Adipose tissue (tissue), 3 donors: ENCODE data around the gene GIMAP6. TPM values are rescaled to one million over a fixed set of nuclear protein-coding genes. Genes with fewer than 3 reads are reported as not detected.
"Not testable (repeated sequence)": the region's sequence is repeated elsewhere in the genome, so short reads cannot be mapped to it uniquely, and the experiment has no call there.

Experiments
- H3K27ac ChIP-seq: one replicate; pipeline ENCODE4 v1.5.1; 2013; ENCODE audit warnings: low read depth, low read length
- WGBS, 3 donors: extraction: QIAGEN DNeasy Blood & Tissue Kit; methylation state at CpG; one replicate each; pipeline ENCODE4 v1.1.7; 2013; 5-methylcytosine and 5-hydroxymethylcytosine counted together
- polyA plus RNA-seq, 3 donors: library from polyadenylated mRNA; stranded (reverse); fragments of 200-250 nt; gene quantifications; one replicate each; pipeline ENCODE4 v1.2.3, GENCODE V29; 2013
- donor health status: healthy with polysubstance abuse.
- donor health status: Bipolar disorder and iron deficiency.
- donor health status: healthy.

The GIMAP6 gene
- polyA plus RNA-seq: 10 to 100 TPM in 2 of 3 donors, 1 to 10 TPM in 1; 7.5 to 33.4 (median 23.2) TPM

GRCh38 chr7:150631866-150632864, at the start of gene GIMAP6:
Gene GIMAP6, minus strand, starts transcription at chr7:150632385. Its CDS starts 2,243 bp downstream, at chr7:150630142.
- WGBS, 3 donors: 31 to 68% (median 32%) methylated on average over 9 of the region's 9 CpGs
- peak within 1 kb of the TSS; percentile 6 for H3K27ac ChIP-seq

- WGBS, 3 donors: 74 to 81% (median 75%) methylated on average over 1 to 2 of the region's 2 CpGs
- H3K27ac ChIP-seq: not testable (repeated sequence)
Observed at GRCh38 chr7:150680364-150680763, 48.2 kb upstream of the GIMAP6 start.

- H3K27ac ChIP-seq: not testable (repeated sequence)
Observed at GRCh38 chr7:150678601-150679000, 46.4 kb upstream of the GIMAP6 start.

GRCh38 chr7:150676854-150677253, 44.7 kb upstream of the GIMAP6 start:
- not testable (repeated sequence) for H3K27ac ChIP-seq
- 27 to 67% (median 36%) methylated on average over 3 of the region's 3 CpGs for WGBS, 3 donors

More at GRCh38 chr7:150678601-150679000, 46.4 kb upstream of the GIMAP6 start:
- 77 to 88% (median 79%) methylated on average over 11 of the region's 11 CpGs for WGBS, 3 donors

- not testable (repeated sequence) for H3K27ac ChIP-seq
Observed at GRCh38 chr7:150676276-150676675, 44.1 kb upstream of the GIMAP6 start.

- WGBS, 3 donors: 49 to 76% (median 55%) methylated on average over 2 of the region's 2 CpGs
Observed at GRCh38 chr7:150675714-150676113, 43.5 kb upstream of the GIMAP6 start.

GRCh38 chr7:150671798-150672585, 39.8 kb upstream of the GIMAP6 start:
- not testable (repeated sequence) for H3K27ac ChIP-seq
- 83 to 90% (median 89%) methylated on average over 7 of the region's 7 CpGs for WGBS, 3 donors

More at GRCh38 chr7:150675714-150676113, 43.5 kb upstream of the GIMAP6 start:
- no peak overlapping the region for H3K27ac ChIP-seq

GRCh38 chr7:150668977-150669376, 36.8 kb upstream of the GIMAP6 start:
- no peak overlapping the region for H3K27ac ChIP-seq

- 43 to 50% (median 49%) methylated on average over 1 of the region's 1 CpG for WGBS, 3 donors
- no peak overlapping the region for H3K27ac ChIP-seq
Observed at GRCh38 chr7:150668472-150668911, 36.3 kb upstream of the GIMAP6 start.

GRCh38 chr7:150666412-150666811, 34.2 kb upstream of the GIMAP6 start:
- H3K27ac ChIP-seq: no peak overlapping the region

GRCh38 chr7:150665896-150666295, 33.7 kb upstream of the GIMAP6 start:
- WGBS, 3 donors: 90 to 91% (median 91%) methylated on average over 2 of the region's 2 CpGs
- no peak overlapping the region for H3K27ac ChIP-seq

- 86 to 91% (median 91%) methylated on average over 9 of the region's 9 CpGs for WGBS, 3 donors
- H3K27ac ChIP-seq: no peak overlapping the region
Observed at GRCh38 chr7:150665089-150665748, 33.0 kb upstream of the GIMAP6 start.

GRCh38 chr7:150663802-150664494, 31.8 kb upstream of the GIMAP6 start:
- 80 to 88% (median 82%) methylated on average over 4 of the region's 4 CpGs for WGBS, 3 donors
- no peak overlapping the region for H3K27ac ChIP-seq

- not testable (repeated sequence) for H3K27ac ChIP-seq
Observed at GRCh38 chr7:150662821-150663220, 30.6 kb upstream of the GIMAP6 start.

- 78 to 81% (median 79%) methylated on average over 4 of the region's 4 CpGs for WGBS, 3 donors
- no peak overlapping the region for H3K27ac ChIP-seq
Observed at GRCh38 chr7:150660939-150661613, 28.9 kb upstream of the GIMAP6 start.

GRCh38 chr7:150657526-150657925, 25.3 kb upstream of the GIMAP6 start:
- 48 to 73% (median 71%) methylated on average over 3 of the region's 3 CpGs for WGBS, 3 donors
- H3K27ac ChIP-seq: no peak overlapping the region

GRCh38 chr7:150656047-150656446, 23.9 kb upstream of the GIMAP6 start:
- no peak overlapping the region for H3K27ac ChIP-seq
- WGBS, 3 donors: 49 to 91% (median 86%) methylated on average over 5 of the region's 5 CpGs

GRCh38 chr7:150654692-150655091, 22.5 kb upstream of the GIMAP6 start:
- no peak overlapping the region for H3K27ac ChIP-seq
- 65 to 94% (median 87%) methylated on average over 2 of the region's 2 CpGs for WGBS, 3 donors
